ENCODE measurements around the gene RPS27L. TPM values are rescaled to one million over a fixed set of nuclear protein-coding genes. Genes with fewer than 3 reads are reported as not detected.

Gene RPS27L
- total and polyA plus RNA-seq, 2 experiments from 2014 or later, result 30.6 to 326 TPM

GRCh38 chr15:63172376-63172775 is 15.1 kb upstream of the RPS27L start:
- no peaks in the 10 kb centered on the region for H3K9me3 ChIP-seq (ENCODE audit: low read depth)
- no peak for DNase-seq (ENCODE audit: low read depth in 1 of 2, low spot score in 1 of 2)
- H3K4me3 ChIP-seq, result no peak overlapping the region
- no peaks in the 10 kb centered on the region for H3K36me3 ChIP-seq
- no peak overlapping the region for H3K27ac ChIP-seq
- H3K27me3 ChIP-seq, result no peaks in the 10 kb centered on the region
- H3K4me1 ChIP-seq (ENCODE audit: low read depth), result no peaks in the 10 kb centered on the region
- no peak for TF ChIP-seq CTCF (IDR thresholded peaks at IDR 0.05; ENCODE audit: low read depth, low read length)

GRCh38 chr15:63169788-63170187 is 12.5 kb upstream of the RPS27L start:
- no peak for TF ChIP-seq CTCF (IDR thresholded peaks at IDR 0.05; ENCODE audit: low read depth, low read length)
- no peaks in the 10 kb centered on the region for H3K27me3 ChIP-seq
- H3K9me3 ChIP-seq (ENCODE audit: low read depth), result no peaks in the 10 kb centered on the region
- no peaks in the 10 kb centered on the region for H3K36me3 ChIP-seq
- H3K4me3 ChIP-seq, result no peak overlapping the region
- H3K27ac ChIP-seq, result no peak overlapping the region
- DNase-seq (ENCODE audit: low read depth in 1 of 2, low spot score in 1 of 2), result no peak
- no peaks in the 10 kb centered on the region for H3K4me1 ChIP-seq (ENCODE audit: low read depth)

GRCh38 chr15:63166219-63166618 is 8.9 kb upstream of the RPS27L start:
- no peak for TF ChIP-seq CTCF (IDR thresholded peaks at IDR 0.05; ENCODE audit: low read depth, low read length)
- Histone ChIP-seq H3K4me3 (no peak overlapping the region), H3K9me3 (ENCODE audit: low read depth) (no peaks in the 10 kb centered on the region), H3K36me3 (no peaks in the 10 kb centered on the region), H3K4me1 (ENCODE audit: low read depth) (no peaks in the 10 kb centered on the region), H3K27ac (no peak overlapping the region), H3K27me3 (no peaks in the 10 kb centered on the region)
- peak in 1 of 2 donors; percentile 45 for DNase-seq (ENCODE audit: low read depth in 1 of 2, low spot score in 1 of 2)

- Histone ChIP-seq H3K4me1 (ENCODE audit: low read depth) (no peaks in the 10 kb centered on the region), H3K27ac (no peak overlapping the region), H3K4me3 (no peak overlapping the region), H3K9me3 (ENCODE audit: low read depth) (no peaks in the 10 kb centered on the region), H3K36me3 (no peaks in the 10 kb centered on the region), H3K27me3 (no peaks in the 10 kb centered on the region)
- TF ChIP-seq CTCF (IDR thresholded peaks at IDR 0.05; ENCODE audit: low read depth, low read length), result no peak
- DNase-seq (ENCODE audit: low read depth in 1 of 2, low spot score in 1 of 2), result no peak
Observed at GRCh38 chr15:63165166-63165859, 8.0 kb upstream of the RPS27L start.

- no peak for TF ChIP-seq CTCF (IDR thresholded peaks at IDR 0.05; ENCODE audit: low read depth, low read length)
- H3K9me3 ChIP-seq (ENCODE audit: low read depth), result no peaks in the 10 kb centered on the region
Observed at GRCh38 chr15:63163217-63163616, 5.9 kb upstream of the RPS27L start.

More at GRCh38 chr15:63163217-63163616, 5.9 kb upstream of the RPS27L start:
- Histone ChIP-seq H3K4me1 (ENCODE audit: low read depth) (no peaks in the 10 kb centered on the region), H3K4me3 (no peak overlapping the region), H3K36me3 (no peaks in the 10 kb centered on the region), H3K27me3 (no peaks in the 10 kb centered on the region), H3K27ac (no peak overlapping the region)
- DNase-seq (ENCODE audit: low read depth in 1 of 2, low spot score in 1 of 2), result no peak
